Endometrial microvascular endothelial cells (primary cell): ENCODE data around the gene CORO1C. TPM values are rescaled to one million over a fixed set of nuclear protein-coding genes. Genes with fewer than 3 reads are reported as not detected.

Source experiments
- in situ Hi-C: cut with HindIII; loops from 2 replicates; pipeline ENCODE4 v1.10.0; 2017; ENCODE audit warnings: low sequenced_read_pairs, low pct_unique_long_range_greater_than_20kb; ENCODE audit errors: inconsistent ontology term
- total RNA-seq: library from RNA; depleted of rRNA; stranded (reverse); fragments of >200 nt; gene quantifications from one replicate; pipeline ENCODE4 v1.2.3, GENCODE V29; 2015; ENCODE audit errors: inconsistent ontology term

The CORO1C gene
- total RNA-seq, 1 donor from 2014 or later: 178 TPM

GRCh38 chr12:108644811-108645120 is 86.6 kb downstream of the CORO1C start:
- in situ Hi-C loops: no loop called here

- in situ Hi-C loops: no loop called here
Observed at GRCh38 chr12:108643941-108644810, 87.1 kb downstream of the CORO1C start.

DNA sequence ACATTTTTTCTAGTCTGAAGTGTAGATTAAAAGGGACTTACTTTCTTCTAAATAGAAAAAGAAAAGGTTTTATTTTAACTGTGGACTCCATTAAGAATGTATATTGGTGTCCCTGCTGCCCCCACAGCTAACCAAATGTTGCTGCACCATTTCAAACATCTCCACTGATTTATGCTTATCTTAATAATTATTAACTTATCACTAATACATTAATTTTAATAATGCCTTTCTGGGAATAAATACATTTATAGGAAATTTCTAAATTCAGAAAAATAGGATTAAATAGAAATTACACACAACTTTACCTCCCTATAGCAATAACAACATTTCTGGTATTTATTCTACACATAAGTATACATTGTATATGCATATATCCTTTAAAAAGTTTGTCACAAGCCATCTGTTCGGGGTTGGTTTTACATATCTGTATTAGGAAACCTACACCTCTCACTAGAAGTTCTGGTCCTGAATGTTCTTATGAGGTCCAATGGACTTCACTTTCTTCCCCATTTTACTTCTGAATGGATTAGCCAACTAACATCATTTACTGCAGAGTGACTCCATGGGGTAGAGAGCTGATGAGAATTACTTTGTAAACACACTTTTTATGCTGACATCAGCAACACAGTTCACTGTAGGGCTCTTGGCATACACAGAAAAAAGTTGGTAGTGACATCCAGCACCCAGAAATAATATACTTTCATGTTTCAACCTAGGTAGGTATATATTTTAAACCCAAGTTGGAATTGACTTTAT is 88.2 kb downstream of the CORO1C start:
- in situ Hi-C loops: no loop called here

GRCh38 chr12:108642269-108642870 is 88.9 kb downstream of the CORO1C start:
- in situ Hi-C loops: no loop called here

GRCh38 chr12:108641446-108642268 is 89.7 kb downstream of the CORO1C start:
- in situ Hi-C loops: no loop called here

- in situ Hi-C loops: no loop called here
Observed at GRCh38 chr12:108640802-108641445, 90.4 kb downstream of the CORO1C start.

DNA sequence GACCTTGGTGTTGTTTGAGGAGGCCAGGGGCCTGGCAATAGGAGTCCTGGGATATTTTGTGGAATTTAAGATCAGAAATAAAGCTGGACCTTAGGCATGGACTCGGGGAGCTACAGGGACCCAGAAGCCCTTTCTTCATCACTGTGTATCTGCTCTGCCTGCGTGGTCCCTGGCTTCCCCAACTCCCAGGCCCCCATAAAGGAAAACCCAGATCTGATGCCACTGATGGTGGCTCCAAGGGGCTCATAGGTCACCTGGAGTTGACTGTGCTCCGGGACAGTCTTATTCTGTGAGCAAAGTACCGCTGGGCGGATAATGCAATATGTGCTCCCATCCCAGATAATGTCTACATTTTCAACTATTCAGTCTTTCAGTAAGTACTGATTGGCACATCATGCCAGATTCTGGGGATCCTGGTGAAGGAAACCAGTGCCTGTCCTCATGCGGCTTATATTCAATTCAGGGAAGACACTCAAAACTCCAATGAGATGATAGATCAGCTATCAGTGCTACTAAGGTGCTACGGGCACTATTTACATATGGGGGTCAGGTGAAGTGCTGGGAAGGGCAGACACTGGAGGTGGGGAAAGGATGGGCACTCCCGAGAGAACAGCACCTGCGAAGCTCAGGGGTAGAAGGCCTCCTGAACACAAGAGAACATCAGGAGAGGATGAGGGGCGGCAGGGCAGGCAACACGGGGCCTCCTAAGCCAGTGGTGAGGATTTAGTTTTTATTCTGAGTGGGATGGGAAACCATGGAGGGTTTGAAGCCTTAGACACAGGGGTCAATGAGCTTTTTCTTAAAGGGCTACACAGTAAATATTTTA is 92.1 kb downstream of the CORO1C start:
- in situ Hi-C loops: no loop called here

- in situ Hi-C loops: no loop called here
Observed at GRCh38 chr12:108638141-108638827, 93.0 kb downstream of the CORO1C start.

DNA sequence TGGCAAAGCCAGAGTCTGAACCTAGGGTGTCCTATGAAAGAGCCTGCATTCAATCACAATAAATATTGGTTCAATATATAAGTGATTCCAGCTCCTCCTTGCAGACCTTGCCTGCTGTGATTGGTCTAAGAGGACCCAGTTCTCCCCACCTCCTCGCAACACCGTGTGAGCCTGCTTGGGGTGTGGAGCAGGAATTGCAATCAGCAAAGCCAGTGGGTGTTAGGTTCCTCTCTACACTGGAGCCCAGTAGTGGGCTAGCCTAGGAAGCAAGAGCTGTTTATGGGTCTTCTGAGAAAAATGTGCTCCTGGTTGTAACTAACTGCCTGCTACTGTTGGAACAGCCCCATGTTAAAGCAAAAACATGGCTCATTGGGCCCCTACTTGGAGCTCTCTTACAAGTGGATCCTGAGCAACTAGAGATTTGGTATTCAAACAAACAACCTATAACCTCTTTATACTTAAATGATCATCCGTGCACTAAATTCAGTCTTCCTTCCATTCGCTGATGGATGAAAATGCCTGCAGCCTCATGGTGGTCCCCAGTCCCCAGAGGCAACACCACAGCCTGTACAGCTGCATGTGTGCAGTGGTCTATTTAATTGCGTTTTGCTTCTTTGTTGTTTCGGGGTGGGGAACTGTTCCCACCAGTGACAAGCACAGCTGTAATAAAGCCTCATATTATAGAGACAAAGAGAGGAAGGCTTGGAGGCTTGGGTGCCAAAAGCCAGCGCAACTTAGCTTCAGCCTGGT is 93.9 kb downstream of the CORO1C start:
- in situ Hi-C loops: no loop called here

- in situ Hi-C loops: no loop called here
Observed at GRCh38 chr12:108635997-108636808, 95.1 kb downstream of the CORO1C start.

DNA sequence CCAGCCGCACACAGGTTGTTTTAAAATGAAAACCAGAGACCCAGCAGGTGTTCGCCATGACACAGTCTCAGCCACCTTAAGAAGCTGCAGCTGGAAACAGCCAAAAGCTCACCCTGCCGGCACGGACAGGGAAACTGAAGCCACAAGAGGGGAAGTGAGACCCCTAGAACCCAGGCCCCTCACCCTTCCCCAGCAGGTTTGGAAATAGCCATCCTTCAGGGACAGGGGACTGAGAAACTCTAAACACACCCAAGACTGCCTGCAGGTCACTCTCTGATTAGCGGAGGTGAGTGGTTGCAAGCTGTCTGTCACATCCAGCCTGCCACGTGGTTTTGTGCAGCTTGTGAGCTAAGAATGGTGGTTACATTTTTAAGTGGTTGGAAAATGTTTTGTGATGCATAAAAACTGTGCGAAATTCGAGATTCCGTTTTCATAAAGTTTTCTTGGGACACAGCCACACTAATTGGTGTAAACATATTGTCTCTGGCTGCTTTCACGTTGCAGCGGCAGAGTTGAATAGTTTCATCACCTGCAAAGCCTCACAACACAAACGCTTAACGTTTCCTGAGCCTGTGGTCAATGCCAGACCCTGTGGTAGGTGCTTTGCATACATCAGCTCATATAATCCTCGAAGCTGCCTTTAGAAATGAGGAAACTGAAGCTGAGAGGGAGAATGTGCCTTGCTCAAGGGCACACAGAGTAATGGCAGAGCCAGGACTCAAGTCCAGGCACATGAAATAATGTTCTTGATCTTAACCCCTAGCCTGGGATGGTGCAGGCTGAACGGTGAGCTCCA is 95.9 kb downstream of the CORO1C start:
- in situ Hi-C loops: no loop called here

DNA sequence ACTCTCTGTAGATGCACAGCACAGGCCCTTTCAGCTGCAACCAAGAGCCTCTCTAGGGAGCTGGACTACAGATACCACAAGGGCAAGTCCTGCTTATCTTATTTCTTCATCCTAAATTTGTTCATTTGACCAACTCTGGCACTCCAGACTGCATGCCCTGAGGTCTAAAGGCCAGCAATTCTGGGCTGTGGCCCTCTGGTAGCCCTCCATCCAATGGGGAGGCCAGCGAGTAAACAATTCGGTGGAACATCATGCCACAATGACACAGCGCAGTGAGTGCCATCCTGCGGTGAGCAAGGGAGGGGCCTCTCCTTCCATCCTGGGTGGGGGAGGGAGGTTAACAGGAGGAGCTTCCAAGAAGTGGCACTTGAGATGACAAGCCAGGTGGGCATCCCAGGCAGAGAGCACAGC is 97.0 kb downstream of the CORO1C start:
- in situ Hi-C loops: no loop called here

DNA sequence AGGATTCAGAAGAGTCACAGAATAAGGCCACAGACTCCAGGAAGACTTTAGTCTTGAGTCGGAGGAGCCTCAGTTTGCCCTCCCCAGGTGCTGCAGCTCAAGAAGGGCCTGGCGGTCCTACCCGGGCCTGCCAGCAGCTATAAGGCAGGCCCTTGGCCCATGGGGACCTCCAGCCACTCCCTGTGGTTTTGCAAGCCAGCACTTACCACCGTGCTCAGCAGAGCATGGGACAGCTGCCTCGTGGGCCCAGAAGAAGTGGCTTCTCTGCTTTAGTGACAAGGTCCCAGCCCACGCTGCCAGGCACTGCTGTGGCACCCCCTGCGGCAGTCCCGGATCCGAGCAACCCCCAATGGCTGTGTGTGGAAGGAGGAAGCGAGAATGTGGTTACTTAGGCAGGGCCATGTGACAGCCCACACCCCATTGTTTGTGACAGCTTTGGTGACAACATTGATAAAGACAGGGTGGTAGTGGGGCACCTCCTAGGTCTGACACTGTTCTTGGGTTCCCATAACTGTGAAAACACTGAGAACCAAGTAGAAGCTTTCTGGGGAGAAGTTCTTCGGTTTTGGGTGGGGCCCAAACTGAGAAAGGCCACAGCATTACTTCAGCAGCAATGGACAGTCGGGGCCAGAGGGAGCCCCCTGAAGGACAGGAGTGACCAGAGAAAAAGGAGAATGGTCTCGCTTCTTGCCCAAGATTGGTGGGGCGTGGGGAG is 97.6 kb downstream of the CORO1C start, which contains the start of gene SELPLG:
Gene SELPLG (minus strand): TSS at position 361 of the 715 bp plus-strand sequence. CDS start 9,587 bp downstream, outside the sequence.
- in situ Hi-C loops: no loop called here

- in situ Hi-C loops: no loop called here
Observed at GRCh38 chr12:108633081-108633533, 98.2 kb downstream of the CORO1C start.
